GM06990 (cell line): Measurements from ENCODE around the gene EHD3.

ENCODE experiments used
- DNase-seq: peaks from one replicate; pipeline ENCODE4 v3.0.0-alpha.2; 2011; ENCODE audit not compliant: insufficient read length; ENCODE audit errors: extremely low read depth
- H3K27me3 ChIP-seq: replicated peaks from 2 replicates; pipeline ENCODE4 v1.6.0; 2011; ENCODE audit warnings: low read length; ENCODE audit not compliant: control insufficient read depth, insufficient read depth
- H3K36me3 ChIP-seq: 2 replicates; pipeline ENCODE4 v1.5.1; 2011; ENCODE audit warnings: low read length; ENCODE audit not compliant: control insufficient read depth, insufficient read depth
- H3K4me3 ChIP-seq: replicated peaks from 2 replicates; pipeline ENCODE4 v1.5.1; 2011; ENCODE audit warnings: low read depth, mild to moderate bottlenecking, control low read depth, low read length
- CTCF ChIP-seq: IDR thresholded peaks from 2 replicates; pipeline ENCODE4 v1.5.1; 2011; ENCODE audit warnings: low read length, control low read depth, mild to moderate bottlenecking, inconsistent platforms; ENCODE audit not compliant: insufficient read depth, poor library complexity, severe bottlenecking

Gene EHD3

GRCh38 chr2:31226266-31226665, 7.7 kb upstream of the EHD3 start:
- Histone ChIP-seq H3K36me3 (no peaks in the 10 kb centered on the region), H3K4me3 (no peak overlapping the region), H3K27me3 (no peaks in the 10 kb centered on the region; the same call in 1 of the 2 replicates)
- no peak for TF ChIP-seq CTCF
- DNase-seq = no peak

GRCh38 chr2:31227110-31227509, 6.8 kb upstream of the EHD3 start:
- no peaks in the 10 kb centered on the region for H3K36me3 ChIP-seq
- H3K4me3 ChIP-seq = no peak overlapping the region
- no peak for DNase-seq
- TF ChIP-seq CTCF = no peak
- H3K27me3 ChIP-seq = no peaks in the 10 kb centered on the region; the same call in 1 of the 2 replicates

GRCh38 chr2:31227711-31228125, 6.2 kb upstream of the EHD3 start:
- no peak for TF ChIP-seq CTCF
- H3K27me3 ChIP-seq = no peaks in the 10 kb centered on the region; the same call in 1 of the 2 replicates
- H3K36me3 ChIP-seq = no peaks in the 10 kb centered on the region
- no peak for DNase-seq
- H3K4me3 ChIP-seq = no peak overlapping the region

- no peak for DNase-seq
- H3K4me3 ChIP-seq = no peak overlapping the region
- no peaks in the 10 kb centered on the region for H3K36me3 ChIP-seq
- TF ChIP-seq CTCF = no peak
- no peaks in the 10 kb centered on the region; the same call in 1 of the 2 replicates for H3K27me3 ChIP-seq
Observed at GRCh38 chr2:31228717-31229116, 5.2 kb upstream of the EHD3 start.

GRCh38 chr2:31230751-31231150, 3.2 kb upstream of the EHD3 start:
- TF ChIP-seq CTCF = no peak
- H3K27me3 ChIP-seq = no peaks in the 10 kb centered on the region; the same call in 1 of the 2 replicates

More at GRCh38 chr2:31230751-31231150, 3.2 kb upstream of the EHD3 start:
- Histone ChIP-seq H3K36me3 (no peaks in the 10 kb centered on the region), H3K4me3 (no peak overlapping the region)
- DNase-seq = no peak
